ENCODE data around the gene GALNT2. TPM values are rescaled to one million over a fixed set of nuclear protein-coding genes. Genes with fewer than 3 reads are reported as not detected.

The GALNT2 gene
- total RNA-seq, 4 donors from 2014 or later: 47.9 to 78.6 (median 60.0) TPM

DNA sequence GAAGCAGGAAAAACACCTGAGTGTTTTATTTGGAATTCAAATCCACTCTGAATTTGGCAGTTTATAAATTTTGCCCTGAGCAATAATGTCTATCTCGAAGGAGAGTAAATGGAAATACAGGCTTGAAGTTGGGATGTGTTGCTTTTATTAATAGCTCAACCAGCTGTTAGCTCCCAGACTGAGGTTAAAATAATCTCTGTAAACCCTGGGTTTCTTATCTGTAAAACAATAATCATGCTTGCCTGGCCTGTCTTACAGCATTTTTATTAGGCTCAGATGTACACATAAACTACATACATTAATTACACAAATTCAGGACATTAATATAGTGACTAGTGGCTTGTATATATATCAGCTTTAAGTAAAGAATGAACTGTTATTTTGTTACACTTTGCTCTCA, 148.5 kb downstream of the GALNT2 start:
- peak overlapping the region; percentile 8 to 69 (median 60) for H3K27ac ChIP-seq
- H3K4me1 ChIP-seq: peaks cover 0 to 62% (median 23%) of the 10 kb centered on the region in 4 donors
- DNase-seq (ENCODE audit: low spot score in 2 of 2): no peak
- H3K27me3 ChIP-seq: no peaks in the 10 kb centered on the region
- no peaks in the 10 kb centered on the region for H3K36me3 ChIP-seq
- H3K4me3 ChIP-seq: no peak overlapping the region
- no peaks in the 10 kb centered on the region for H3K9me3 ChIP-seq
- 41 to 60% methylated on average over 1 of the region's 1 CpG for WGBS, 2 donors
- TF ChIP-seq POLR2A (IDR thresholded peaks at IDR 0.05) (no peak), EP300 (IDR thresholded peaks at IDR 0.05) (no peak)
- TF ChIP-seq, protein P1, sequence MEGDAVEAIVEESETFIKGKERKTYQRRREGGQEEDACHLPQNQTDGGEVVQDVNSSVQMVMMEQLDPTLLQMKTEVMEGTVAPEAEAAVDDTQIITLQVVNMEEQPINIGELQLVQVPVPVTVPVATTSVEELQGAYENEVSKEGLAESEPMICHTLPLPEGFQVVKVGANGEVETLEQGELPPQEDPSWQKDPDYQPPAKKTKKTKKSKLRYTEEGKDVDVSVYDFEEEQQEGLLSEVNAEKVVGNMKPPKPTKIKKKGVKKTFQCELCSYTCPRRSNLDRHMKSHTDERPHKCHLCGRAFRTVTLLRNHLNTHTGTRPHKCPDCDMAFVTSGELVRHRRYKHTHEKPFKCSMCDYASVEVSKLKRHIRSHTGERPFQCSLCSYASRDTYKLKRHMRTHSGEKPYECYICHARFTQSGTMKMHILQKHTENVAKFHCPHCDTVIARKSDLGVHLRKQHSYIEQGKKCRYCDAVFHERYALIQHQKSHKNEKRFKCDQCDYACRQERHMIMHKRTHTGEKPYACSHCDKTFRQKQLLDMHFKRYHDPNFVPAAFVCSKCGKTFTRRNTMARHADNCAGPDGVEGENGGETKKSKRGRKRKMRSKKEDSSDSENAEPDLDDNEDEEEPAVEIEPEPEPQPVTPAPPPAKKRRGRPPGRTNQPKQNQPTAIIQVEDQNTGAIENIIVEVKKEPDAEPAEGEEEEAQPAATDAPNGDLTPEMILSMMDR (IDR thresholded peaks at IDR 0.05): no peak

DNA sequence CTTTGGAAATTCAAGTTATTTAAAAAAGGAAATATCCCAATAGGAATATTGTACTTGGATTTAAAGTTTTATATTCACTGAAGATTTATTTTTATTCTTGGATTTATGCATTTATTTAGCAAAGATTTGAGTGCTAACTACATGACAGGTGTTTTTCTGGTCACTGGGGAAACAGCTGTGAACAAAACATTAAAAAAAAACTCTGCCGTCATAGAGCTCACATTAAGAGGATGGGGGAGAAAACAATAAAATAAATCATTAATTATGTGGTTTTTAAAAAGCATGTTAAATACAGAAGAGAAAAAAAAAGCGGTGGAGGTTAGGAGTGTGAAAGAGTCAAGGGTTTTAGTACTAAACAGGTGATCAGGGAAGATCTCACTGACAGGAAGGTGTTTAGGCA, 149.9 kb downstream of the GALNT2 start:
- no peaks in the 10 kb centered on the region for H3K36me3 ChIP-seq
- H3K4me3 ChIP-seq: no peak overlapping the region
- TF ChIP-seq, protein P1 (IDR thresholded peaks at IDR 0.05): no peak
- TF ChIP-seq EP300 (IDR thresholded peaks at IDR 0.05): no peak
- no peak for TF ChIP-seq POLR2A (IDR thresholded peaks at IDR 0.05)
- no peak overlapping the region for H3K27ac ChIP-seq
- H3K27me3 ChIP-seq: no peaks in the 10 kb centered on the region
- H3K4me1 ChIP-seq: peaks cover 0 to 52% (median 14%) of the 10 kb centered on the region in 4 donors
- H3K9me3 ChIP-seq: no peaks in the 10 kb centered on the region
- DNase-seq (ENCODE audit: low spot score in 2 of 2): no peak
- 93 to 97% methylated on average over 2 of the region's 2 CpGs for WGBS, 2 donors

DNA sequence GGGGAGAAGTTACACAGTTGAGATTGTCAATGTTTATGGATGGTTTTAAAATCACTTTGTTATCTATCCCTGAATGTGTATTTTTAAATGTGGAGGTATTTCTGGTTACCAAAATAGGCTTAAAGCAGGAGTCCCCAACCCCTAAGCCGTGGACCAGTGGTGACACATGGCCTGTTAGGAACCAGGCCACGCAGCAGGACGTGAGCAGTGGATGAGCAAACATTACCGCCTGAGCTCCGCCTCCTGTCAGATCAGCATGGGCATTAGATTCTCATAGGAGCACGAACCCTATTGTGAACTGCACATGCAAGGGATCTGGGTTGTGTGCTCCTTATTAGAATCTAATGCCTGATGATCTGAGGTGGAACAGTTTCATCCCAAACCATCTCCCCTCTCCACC, 151.6 kb downstream of the GALNT2 start:
- 88 to 94% methylated on average over 6 of the region's 6 CpGs for WGBS, 2 donors
- H3K4me1 ChIP-seq: peaks cover 0 to 38% (median 13%) of the 10 kb centered on the region in 4 donors

DNA sequence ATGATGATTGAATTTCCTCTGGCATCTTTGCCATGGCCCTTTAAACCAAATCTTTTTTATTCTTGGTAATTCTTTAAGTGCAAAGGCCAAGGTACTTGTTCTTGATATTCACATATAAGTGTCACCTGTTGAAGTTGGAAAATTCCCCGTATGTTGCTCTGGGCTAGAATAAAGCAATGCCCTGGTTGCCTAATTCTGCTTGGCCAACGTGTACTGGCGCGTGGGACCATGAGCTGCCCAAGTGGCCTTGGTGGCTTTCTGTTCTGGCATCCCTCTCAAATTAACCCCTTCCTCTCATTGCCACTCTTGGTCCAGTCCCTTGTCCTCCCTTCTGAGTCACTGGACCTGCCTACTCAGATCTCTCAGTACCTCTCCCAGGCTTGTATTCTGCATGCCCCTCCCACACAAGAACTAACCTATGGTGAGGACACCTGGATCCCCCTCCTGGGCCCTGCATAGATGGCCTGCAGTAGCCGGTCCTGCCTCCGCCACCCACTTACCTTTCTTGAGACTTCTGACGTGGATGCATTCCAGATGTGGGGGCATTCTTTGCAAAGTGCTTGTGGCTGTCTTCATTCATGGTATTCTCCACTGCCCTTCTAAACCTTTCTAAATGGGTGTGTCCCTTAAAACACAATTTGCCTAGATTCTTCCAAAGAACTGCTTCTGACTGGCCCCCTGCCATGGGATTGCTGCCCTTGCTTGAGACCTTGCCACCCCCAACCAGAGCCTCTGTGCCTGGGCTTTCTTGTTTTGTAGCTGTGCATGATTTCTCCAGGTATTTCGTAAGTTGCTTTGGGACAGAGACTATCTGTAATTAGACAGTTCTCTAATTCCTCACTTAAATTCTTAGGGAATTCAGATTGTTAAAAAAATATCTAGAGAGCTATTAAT, 152.4 kb downstream of the GALNT2 start:
- TF ChIP-seq EP300 (IDR thresholded peaks at IDR 0.05): no peak
- H3K4me1 ChIP-seq: peaks cover 0 to 39% (median 11%) of the 10 kb centered on the region in 4 donors
- no peak overlapping the region for H3K4me3 ChIP-seq
- 75 to 84% methylated on average over 8 of the region's 8 CpGs for WGBS, 2 donors
- H3K9me3 ChIP-seq: no peaks in the 10 kb centered on the region
- no peak overlapping the region for H3K27ac ChIP-seq
- DNase-seq (ENCODE audit: low spot score in 2 of 2): no peak
- H3K36me3 ChIP-seq: no peaks in the 10 kb centered on the region
- H3K27me3 ChIP-seq: no peaks in the 10 kb centered on the region

More for the DNA sequence above, 151.6 kb downstream of the GALNT2 start:
- Histone ChIP-seq H3K27ac (no peak overlapping the region), H3K27me3 (no peaks in the 10 kb centered on the region), H3K36me3 (no peaks in the 10 kb centered on the region), H3K9me3 (no peaks in the 10 kb centered on the region), H3K4me3 (no peak overlapping the region)
- DNase-seq (ENCODE audit: low spot score in 2 of 2): no peak
- TF ChIP-seq EP300 (IDR thresholded peaks at IDR 0.05): no peak
- TF ChIP-seq POLR2A (IDR thresholded peaks at IDR 0.05): no peak
- TF ChIP-seq, protein P1 (IDR thresholded peaks at IDR 0.05): no peak

DNA sequence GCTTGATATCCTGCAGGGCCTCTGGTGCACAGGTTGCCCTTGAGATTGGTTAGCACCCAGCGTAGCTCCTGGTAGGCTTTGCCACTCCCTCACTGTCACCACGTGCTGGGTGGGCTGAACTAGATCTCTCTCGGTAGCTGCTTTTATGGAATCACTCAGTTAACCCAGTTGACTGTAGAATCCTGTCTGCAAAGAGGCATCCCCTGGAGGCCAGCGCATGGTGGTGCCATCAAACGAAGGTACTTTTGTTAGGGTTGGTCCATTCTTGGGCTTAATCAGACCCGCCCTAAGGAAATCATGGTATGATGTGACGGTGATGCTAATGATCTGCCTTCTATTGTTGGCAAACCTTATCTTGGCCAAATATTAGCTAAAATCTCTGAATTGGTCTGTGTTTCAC, 153.4 kb downstream of the GALNT2 start:
- Histone ChIP-seq H3K9me3 (no peaks in the 10 kb centered on the region), H3K4me3 (no peak overlapping the region), H3K4me1 (peaks cover 0 to 30% (median 6%) of the 10 kb centered on the region in 4 donors), H3K27ac (peak overlapping the region in 1 of 4 donors; percentile 30), H3K27me3 (no peaks in the 10 kb centered on the region), H3K36me3 (no peaks in the 10 kb centered on the region)
- TF ChIP-seq EP300 (IDR thresholded peaks at IDR 0.05): no peak
- TF ChIP-seq POLR2A (IDR thresholded peaks at IDR 0.05): no peak
- TF ChIP-seq, protein P1 (IDR thresholded peaks at IDR 0.05): no peak
- WGBS, 2 donors: 95 to 97% methylated on average over 7 of the region's 7 CpGs
- DNase-seq (ENCODE audit: low spot score in 2 of 2): no peak

Measured in tibial nerve (tissue), 4 donors.